ENCODE measurements around the gene CCDC167. TPM values are rescaled to one million over a fixed set of nuclear protein-coding genes. Genes with fewer than 3 reads are reported as not detected.

CCDC167 gene
- total and polyA plus RNA-seq, 7 donors: 11.5 to 50.8 (median 15.7) TPM

DNA sequence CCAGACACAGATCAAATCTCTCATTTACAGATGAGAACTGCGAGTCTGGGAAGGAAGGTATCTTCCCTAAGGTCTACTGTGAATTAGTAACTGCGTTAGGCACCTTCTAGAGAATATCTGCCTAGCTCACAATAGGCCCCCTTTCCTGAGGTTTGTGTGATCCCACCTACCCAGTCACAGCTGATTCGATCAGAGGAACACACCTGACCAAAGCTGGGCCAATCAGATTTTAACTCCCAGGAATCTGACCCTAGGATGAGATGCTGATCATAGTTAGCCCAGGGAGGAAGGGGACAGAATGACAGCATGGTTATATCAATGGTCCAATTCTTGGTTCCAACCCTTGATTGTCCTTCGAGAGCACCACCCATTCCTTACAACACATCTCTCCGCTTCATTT lies 7.4 kb upstream of the CCDC167 start:
- intact Hi-C loops (cut with DNase I): loop anchor here in 1 of 2 donors (10.0 kb wide), 1 partner anchor 412 kb away; no protein-coding TSS in a partner anchor
- H3K9me3 ChIP-seq: no peaks in the 10 kb centered on the region
- TF ChIP-seq, protein P1, sequence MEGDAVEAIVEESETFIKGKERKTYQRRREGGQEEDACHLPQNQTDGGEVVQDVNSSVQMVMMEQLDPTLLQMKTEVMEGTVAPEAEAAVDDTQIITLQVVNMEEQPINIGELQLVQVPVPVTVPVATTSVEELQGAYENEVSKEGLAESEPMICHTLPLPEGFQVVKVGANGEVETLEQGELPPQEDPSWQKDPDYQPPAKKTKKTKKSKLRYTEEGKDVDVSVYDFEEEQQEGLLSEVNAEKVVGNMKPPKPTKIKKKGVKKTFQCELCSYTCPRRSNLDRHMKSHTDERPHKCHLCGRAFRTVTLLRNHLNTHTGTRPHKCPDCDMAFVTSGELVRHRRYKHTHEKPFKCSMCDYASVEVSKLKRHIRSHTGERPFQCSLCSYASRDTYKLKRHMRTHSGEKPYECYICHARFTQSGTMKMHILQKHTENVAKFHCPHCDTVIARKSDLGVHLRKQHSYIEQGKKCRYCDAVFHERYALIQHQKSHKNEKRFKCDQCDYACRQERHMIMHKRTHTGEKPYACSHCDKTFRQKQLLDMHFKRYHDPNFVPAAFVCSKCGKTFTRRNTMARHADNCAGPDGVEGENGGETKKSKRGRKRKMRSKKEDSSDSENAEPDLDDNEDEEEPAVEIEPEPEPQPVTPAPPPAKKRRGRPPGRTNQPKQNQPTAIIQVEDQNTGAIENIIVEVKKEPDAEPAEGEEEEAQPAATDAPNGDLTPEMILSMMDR (IDR thresholded peaks at IDR 0.05): no peak
- no peak overlapping the region for H3K4me3 ChIP-seq
- WGBS, 3 donors: 82 to 94% (median 91%) methylated on average over 5 of the region's 5 CpGs
- H3K36me3 ChIP-seq (ENCODE audit: insufficient read depth in 1 of 2, low read depth in 1 of 2): no peaks in the 10 kb centered on the region
- H3K27me3 ChIP-seq (ENCODE audit: insufficient read depth in 3 of 3, low read length in 2 of 3): peaks cover 0 to 15% (median 1%) of the 10 kb centered on the region in 3 donors
- no peak for ATAC-seq
- no peak overlapping the region for H3K27ac ChIP-seq
- no peak for DNase-seq
- H3K4me1 ChIP-seq: no peaks in the 10 kb centered on the region

DNA sequence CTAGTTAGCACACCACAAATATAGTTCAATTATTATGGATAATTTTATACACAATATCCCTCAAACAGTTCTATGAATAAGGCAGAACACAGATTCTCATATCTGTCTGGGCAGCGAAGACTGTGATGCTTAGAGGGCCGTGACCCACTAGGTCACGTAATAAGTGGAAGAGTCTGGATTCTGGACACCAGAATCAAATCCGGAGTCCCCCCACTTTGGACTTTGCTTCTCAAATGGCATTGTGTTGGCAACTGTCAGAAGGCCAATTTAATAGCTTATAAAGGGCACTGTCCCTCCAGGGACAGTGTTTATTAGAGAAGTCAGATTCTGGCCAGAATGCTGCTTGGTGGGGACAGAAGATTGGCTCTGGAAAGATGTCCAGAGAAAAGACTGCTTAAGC lies 6.8 kb upstream of the CCDC167 start:
- Histone ChIP-seq H3K27ac (no peak overlapping the region), H3K4me1 (no peaks in the 10 kb centered on the region), H3K4me3 (no peak overlapping the region), H3K36me3 (ENCODE audit: insufficient read depth in 1 of 2, low read depth in 1 of 2) (no peaks in the 10 kb centered on the region), H3K9me3 (no peaks in the 10 kb centered on the region), H3K27me3 (ENCODE audit: insufficient read depth in 3 of 3, low read length in 2 of 3) (peaks cover 0 to 10% (median 1%) of the 10 kb centered on the region in 3 donors)
- ATAC-seq: no peak
- TF ChIP-seq, protein P1 (IDR thresholded peaks at IDR 0.05): no peak
- DNase-seq: no peak
- intact Hi-C loops (cut with DNase I): loop anchor here in 1 of 2 donors (10.0 kb wide), 1 partner anchor 412 kb away; no protein-coding TSS in a partner anchor
- WGBS, 3 donors: 76 to 95% (median 87%) methylated on average over 4 of the region's 4 CpGs

DNA sequence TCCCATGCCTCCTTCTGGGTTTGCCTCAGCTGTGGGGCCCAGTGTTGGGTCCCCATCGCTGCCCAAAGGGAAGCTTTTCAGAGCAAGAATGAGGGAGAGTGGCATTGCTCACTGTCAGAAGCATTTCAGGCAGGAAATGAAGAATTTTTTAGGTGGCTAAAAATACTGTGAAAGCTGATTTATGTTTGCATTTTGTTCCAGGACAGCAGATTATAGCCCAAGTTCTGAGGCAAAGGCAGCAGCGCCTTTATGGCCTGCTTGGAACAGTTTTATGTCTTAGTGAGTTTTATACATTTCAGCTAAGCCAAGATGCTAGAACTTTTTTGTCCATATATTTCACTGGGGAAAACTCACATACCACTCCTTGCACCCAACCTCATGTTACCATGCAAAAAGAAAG lies 4.3 kb upstream of the CCDC167 start:
- intact Hi-C loops (cut with DNase I): loop anchor here in 1 of 2 donors (10.0 kb wide), 1 partner anchor 409 kb away; no protein-coding TSS in a partner anchor

DNA sequence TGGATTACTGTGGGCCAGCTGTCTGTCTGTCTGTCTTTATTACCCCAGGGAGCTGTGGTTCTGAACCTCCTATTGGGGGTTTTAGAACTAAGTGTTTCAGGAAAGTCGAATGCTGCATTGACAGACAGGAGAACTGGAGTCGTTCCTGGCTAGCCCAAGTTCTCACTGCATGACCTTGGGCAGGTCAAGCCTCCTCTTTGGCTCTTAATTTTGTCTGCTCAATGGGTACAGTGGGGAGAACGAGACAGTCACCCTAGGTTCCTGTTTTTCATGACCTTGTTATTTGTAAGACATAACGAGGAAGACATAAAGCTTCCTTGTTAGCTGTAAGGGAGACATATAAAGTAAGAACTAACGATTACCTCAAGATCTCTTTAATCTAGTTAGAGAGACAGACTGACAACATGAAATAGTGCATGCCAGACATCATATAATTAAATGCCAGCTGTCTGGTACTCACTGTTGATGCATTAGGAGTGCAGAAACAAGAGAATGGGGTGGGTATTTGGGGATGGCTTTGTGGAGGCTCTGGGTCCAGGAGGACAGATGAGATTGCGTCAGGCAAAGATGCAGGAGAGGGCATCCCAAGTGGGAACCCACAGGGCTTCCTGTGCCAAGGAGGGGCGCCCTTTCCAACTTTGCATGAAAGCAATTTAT lies 3.7 kb upstream of the CCDC167 start:
- no peaks in the 10 kb centered on the region for H3K36me3 ChIP-seq (ENCODE audit: insufficient read depth in 1 of 2, low read depth in 1 of 2)
- no peaks in the 10 kb centered on the region for H3K9me3 ChIP-seq
- H3K4me1 ChIP-seq: no peaks in the 10 kb centered on the region
- H3K4me3 ChIP-seq: no peak overlapping the region
- 57 to 62% (median 58%) methylated on average over 7 of the region's 7 CpGs for WGBS, 3 donors
- H3K27ac ChIP-seq: no peak overlapping the region
- TF ChIP-seq, protein P1 (IDR thresholded peaks at IDR 0.05): no peak
- ATAC-seq (no peak), DNase-seq (no peak)
- intact Hi-C loops (cut with DNase I): loop anchor here in 1 of 2 donors (10.0 kb wide), 1 partner anchor 409 kb away; no protein-coding TSS in a partner anchor
- no peaks in the 10 kb centered on the region for H3K27me3 ChIP-seq (ENCODE audit: insufficient read depth in 3 of 3, low read length in 2 of 3)

More for the DNA sequence above, 4.3 kb upstream of the CCDC167 start:
- H3K27ac ChIP-seq: no peak overlapping the region
- H3K36me3 ChIP-seq (ENCODE audit: insufficient read depth in 1 of 2, low read depth in 1 of 2): no peaks in the 10 kb centered on the region
- TF ChIP-seq, protein P1 (IDR thresholded peaks at IDR 0.05): no peak
- H3K9me3 ChIP-seq: no peaks in the 10 kb centered on the region
- DNase-seq (no peak), ATAC-seq (no peak)
- no peaks in the 10 kb centered on the region for H3K4me1 ChIP-seq
- no peak overlapping the region for H3K4me3 ChIP-seq
- H3K27me3 ChIP-seq (ENCODE audit: insufficient read depth in 3 of 3, low read length in 2 of 3): no peaks in the 10 kb centered on the region
- 69 to 77% (median 71%) methylated on average over 2 of the region's 2 CpGs for WGBS, 3 donors
